Measurements from ENCODE around the gene GNAI1.

Gene GNAI1

DNA sequence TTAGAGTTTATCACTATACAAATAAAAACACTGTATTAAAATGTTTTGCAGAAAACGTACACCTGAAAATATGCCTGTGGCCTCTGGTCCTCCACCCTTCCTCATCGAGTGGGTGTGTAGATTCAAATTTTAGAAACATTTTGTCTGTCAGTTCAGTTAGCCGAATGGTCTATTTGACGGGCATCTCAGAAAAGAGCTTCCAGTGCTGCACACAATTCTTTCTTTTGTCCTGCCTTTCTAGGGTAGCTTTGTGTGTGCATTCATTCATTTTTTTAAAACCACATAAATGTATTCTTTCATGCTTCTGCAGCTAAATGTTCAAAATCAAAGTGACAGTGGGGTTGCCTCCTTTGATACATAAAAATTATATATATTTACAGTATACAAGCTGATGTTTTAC is 46.8 kb downstream of the GNAI1 start:
- DNase-seq (ENCODE audit: low read depth), result no peak
- H3K4me3 ChIP-seq (ENCODE audit: low read depth, low read length), result no peak overlapping the region
- TF ChIP-seq, protein P1, sequence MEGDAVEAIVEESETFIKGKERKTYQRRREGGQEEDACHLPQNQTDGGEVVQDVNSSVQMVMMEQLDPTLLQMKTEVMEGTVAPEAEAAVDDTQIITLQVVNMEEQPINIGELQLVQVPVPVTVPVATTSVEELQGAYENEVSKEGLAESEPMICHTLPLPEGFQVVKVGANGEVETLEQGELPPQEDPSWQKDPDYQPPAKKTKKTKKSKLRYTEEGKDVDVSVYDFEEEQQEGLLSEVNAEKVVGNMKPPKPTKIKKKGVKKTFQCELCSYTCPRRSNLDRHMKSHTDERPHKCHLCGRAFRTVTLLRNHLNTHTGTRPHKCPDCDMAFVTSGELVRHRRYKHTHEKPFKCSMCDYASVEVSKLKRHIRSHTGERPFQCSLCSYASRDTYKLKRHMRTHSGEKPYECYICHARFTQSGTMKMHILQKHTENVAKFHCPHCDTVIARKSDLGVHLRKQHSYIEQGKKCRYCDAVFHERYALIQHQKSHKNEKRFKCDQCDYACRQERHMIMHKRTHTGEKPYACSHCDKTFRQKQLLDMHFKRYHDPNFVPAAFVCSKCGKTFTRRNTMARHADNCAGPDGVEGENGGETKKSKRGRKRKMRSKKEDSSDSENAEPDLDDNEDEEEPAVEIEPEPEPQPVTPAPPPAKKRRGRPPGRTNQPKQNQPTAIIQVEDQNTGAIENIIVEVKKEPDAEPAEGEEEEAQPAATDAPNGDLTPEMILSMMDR (IDR thresholded peaks at IDR 0.05; ENCODE audit: low read depth, low read length, missing control alignments), result no peak

DNA sequence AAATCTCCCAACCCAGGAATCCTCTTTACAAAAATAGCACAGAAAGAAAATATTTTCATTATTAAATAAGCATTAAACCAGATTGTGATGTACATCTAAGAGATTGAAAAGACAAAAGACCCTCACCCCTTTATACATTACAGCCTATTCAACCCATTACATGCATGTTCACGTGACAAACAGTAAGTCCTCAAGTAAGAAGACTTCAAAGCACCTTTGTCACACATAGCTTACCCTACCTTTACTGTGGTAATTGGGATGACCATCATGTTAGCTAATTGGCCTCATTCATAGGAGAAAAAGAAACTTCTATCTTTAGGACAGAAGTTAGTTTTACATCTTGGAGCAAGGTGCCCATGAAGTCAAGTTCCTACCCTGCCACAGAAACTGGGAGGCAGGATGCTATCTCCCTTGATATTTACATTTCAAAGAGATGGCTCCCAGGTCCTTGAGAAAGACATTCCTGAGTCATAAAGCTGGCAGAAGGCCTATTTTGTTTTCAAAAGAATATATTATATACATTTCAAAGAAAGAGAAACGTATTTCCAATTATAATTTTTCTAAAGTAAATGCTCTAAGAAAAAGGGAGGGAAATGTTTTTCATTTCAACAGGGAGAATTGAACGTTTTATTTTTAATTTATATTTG is 48.1 kb downstream of the GNAI1 start:
- TF ChIP-seq, protein P1 (IDR thresholded peaks at IDR 0.05; ENCODE audit: low read depth, low read length, missing control alignments), result no peak
- H3K4me3 ChIP-seq (ENCODE audit: low read depth, low read length), result no peak overlapping the region
- DNase-seq (ENCODE audit: low read depth), result no peak

- TF ChIP-seq, protein P1 (IDR thresholded peaks at IDR 0.05; ENCODE audit: low read depth, low read length, missing control alignments), result no peak
- DNase-seq (ENCODE audit: low read depth), result no peak
- no peak overlapping the region for H3K4me3 ChIP-seq (ENCODE audit: low read depth, low read length)
Observed at GRCh38 chr7:80183351-80183750, 48.7 kb downstream of the GNAI1 start.

DNA sequence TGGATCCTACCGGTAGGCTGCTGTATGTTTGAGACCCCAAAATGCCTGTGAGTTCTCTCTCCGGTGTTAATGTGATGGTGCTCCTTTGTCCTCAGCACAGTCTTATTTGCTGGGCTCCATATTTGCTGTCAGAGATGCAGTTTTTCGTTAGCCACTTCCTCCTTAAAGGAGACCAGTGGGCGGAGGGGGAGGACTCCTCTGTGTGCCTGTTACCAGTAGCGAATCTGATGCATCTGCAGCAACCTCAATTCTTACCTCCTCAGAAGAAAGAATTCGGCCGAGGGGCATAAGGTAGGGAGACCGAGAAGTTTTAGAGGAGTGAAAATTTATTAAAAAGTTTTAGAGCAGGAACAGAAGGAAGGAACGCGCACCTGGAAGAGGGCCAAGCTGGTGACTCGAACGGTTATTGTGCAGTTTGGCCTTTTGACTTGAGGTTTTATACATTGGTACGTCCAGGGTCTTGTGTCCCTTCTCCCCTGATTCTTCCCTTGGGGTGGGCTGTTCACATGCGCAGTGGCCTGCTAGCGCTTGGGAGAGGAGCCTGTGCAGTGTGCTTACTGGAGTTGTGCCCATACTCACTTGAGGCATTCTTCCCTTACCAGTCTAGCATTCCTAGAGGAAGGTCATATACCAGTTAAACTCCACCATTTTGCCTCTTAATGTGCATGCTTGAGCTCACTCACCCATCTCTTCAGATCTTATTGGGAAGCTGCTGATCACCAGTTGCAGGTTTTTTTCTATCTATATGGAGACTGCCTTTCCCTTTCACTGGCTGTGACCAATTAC is 49.5 kb downstream of the GNAI1 start:
- DNase-seq (ENCODE audit: low read depth), result no peak
- TF ChIP-seq, protein P1 (IDR thresholded peaks at IDR 0.05; ENCODE audit: low read depth, low read length, missing control alignments), result no peak
- no peak overlapping the region for H3K4me3 ChIP-seq (ENCODE audit: low read depth, low read length)

DNA sequence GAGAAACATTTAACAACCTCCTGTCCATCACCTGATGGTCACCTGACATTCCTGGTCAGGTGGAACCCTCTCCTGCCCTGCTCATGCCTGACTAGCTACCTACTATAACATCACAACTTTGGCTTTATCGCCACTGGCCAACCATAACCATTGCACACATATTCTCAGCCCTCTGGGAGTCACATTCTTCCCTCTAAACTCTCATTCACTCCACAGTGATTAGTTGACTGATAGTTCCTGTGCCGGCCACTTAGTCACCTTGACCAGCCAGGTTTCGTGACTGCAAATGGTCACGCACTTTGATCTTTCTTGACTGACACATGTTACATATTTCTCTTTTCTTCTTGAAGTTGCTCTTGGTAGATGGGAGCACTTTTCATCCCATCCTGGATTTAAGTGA is 50.1 kb downstream of the GNAI1 start:
- no peak overlapping the region for H3K4me3 ChIP-seq (ENCODE audit: low read depth, low read length)
- TF ChIP-seq, protein P1 (IDR thresholded peaks at IDR 0.05; ENCODE audit: low read depth, low read length, missing control alignments), result no peak
- DNase-seq (ENCODE audit: low read depth), result no peak

DNA sequence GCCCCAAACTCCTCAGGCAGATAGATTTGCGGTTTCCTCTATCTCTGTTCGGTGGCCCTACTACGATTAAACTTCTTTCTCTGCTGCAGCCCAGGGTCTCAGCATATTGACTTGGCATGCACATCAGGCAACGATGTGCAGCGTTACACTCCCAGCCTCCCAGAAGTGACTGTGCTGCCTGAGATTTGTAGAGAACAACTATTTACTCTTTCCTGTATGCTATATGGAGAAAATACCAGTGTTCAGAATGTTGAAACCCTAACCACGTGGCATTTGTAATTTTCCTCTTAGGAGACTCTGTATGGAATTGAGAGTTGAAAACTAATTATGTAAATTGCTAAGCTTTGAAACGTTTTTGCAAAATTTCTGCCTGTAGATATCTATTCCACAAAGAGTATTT is 50.9 kb downstream of the GNAI1 start:
- no peak for DNase-seq (ENCODE audit: low read depth)
- H3K4me3 ChIP-seq (ENCODE audit: low read depth, low read length), result no peak overlapping the region
- TF ChIP-seq, protein P1 (IDR thresholded peaks at IDR 0.05; ENCODE audit: low read depth, low read length, missing control alignments), result no peak
